Measurements from ENCODE around the gene CCL21.

Gene CCL21

DNA sequence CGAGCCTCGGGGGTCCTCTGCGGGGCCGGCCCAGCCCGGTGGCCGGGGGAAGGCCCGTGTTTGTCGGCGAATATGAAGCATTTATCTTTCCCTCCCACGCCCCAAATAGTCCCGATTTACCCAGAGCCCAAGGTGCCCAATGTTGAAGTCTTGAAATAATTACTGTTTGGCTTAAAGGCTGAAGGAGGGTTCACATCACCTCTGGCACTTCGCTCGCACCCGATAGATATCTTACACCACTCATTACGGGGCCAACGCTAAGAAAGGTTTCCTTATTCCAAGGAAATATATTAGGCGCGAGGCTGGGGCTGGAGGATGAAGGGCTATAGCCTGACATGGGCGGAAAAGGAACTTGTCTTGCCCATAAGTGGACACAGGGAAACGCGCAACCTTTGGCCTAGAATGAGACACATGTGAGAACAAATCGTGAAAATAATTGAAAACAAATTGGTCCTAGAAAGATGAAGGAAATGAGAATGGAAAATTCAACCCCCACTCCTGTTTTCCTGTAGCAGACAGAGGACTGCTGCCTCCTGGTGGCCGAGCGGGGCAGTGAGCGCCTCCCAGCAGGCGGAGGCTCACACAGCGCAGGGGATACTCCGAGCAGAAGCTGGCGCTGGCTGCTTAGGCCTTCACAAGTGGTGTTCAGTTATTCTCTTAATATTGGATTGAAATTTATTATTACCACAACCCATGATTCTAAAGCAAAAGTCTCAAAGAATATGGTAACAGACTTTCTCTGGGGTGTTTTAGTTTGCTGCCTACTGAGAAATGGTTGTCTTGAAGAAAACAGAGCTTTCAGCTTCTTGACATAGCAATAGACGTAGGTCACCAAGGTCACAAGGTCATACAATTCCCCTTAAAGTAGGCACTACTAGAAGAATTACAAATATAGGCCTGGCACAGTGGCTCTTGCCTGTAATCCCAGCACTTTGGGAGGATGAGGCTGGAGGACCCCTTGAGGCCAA, 7.9 kb downstream of the CCL21 start:
- peak; percentile 77 for DNase-seq

DNA sequence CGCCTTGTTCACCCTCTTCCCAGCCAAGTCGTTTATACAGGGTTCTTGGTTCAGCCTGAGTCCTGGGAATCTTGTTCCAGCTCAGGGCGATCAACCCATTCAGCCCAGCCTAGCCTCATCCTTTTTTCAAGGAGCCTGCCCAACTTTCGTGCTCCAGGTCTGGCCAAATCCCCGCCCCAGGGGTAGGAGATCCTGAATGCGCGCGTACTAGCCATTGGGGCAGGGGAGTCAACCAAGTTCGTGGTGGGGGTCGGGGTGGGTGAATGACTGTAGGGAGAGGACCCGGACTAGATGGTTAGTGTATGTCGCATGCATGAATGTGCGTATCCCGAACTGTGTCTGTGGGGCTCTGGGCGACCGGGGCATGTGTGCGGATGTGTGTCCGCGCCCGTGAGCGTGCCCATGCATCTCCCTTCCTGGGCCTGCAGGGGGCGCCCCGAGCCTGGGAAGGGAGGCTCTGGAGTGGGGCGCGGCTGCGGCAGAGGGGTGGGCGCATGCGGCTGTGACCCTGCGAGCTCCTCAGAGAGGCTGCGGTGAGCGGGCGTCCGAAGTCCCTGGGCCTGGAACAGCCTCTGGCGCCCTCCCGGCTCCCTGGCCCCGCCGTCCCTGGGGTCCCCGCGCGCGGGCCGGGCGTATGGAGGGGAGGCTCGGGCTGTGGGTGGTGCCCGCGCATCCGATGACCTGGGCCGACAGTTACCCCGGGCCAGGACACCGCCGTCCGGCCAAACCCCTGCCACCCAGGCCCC, 8.7 kb downstream of the CCL21 start:
- DNase-seq: peak; percentile 78

DNA sequence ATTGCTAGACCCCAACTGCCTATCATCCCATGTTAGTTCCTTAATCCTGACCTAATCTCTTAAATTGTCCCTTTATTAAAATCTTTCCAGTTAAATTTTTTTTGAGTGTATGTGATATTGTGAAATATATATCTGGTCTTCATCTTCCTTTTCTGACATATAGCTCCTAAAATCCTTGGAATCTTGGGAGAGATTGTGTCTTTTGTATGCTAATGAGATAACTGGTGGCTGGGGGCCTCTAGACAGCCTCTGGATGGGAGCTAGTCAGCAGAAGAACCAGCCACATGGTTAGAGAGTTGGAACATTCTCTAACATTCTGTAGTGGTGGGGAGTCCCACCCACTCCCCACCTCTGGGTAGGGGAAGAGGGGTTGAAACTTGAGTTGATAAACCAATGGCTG, 15.1 kb downstream of the CCL21 start:
- no peak for DNase-seq

DNA sequence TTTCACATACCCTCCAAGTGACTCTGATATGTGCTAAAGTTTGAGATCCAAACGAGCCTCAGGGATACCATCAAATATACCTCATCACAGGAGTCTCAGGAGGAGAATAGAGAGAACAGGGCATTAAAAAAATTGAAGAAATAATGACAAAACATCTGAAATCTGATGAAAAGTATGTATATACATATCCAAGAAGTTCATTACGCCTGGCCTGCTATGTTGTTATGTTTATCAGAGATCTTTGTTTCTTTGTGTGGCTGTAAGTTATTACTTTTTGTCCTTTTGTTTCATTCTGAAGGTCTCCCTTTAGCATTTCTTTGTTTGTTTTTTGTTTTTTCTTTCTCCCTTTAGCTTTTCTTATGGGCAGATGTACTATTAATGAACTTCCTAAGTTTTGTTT, 16.4 kb downstream of the CCL21 start:
- no peak for DNase-seq

DNA sequence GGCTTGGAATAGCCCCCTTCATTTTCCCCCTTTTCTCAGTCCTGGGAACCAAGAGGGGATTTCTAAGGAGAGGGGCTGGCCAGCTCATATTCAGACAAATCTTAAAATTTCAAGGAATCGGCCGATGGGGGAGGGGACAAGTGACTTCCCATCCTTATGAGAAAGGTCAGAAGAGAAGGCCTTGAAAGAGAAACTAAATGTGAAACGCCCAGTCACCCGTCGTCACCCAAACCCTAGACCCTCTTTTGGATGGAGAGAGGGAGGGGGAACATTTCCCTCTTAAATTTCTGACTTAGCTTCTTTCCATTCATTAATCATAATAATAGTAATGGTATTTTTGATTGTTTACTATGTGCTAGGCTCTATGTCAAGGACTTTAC, 18.0 kb downstream of the CCL21 start:
- no peak for DNase-seq

DNA sequence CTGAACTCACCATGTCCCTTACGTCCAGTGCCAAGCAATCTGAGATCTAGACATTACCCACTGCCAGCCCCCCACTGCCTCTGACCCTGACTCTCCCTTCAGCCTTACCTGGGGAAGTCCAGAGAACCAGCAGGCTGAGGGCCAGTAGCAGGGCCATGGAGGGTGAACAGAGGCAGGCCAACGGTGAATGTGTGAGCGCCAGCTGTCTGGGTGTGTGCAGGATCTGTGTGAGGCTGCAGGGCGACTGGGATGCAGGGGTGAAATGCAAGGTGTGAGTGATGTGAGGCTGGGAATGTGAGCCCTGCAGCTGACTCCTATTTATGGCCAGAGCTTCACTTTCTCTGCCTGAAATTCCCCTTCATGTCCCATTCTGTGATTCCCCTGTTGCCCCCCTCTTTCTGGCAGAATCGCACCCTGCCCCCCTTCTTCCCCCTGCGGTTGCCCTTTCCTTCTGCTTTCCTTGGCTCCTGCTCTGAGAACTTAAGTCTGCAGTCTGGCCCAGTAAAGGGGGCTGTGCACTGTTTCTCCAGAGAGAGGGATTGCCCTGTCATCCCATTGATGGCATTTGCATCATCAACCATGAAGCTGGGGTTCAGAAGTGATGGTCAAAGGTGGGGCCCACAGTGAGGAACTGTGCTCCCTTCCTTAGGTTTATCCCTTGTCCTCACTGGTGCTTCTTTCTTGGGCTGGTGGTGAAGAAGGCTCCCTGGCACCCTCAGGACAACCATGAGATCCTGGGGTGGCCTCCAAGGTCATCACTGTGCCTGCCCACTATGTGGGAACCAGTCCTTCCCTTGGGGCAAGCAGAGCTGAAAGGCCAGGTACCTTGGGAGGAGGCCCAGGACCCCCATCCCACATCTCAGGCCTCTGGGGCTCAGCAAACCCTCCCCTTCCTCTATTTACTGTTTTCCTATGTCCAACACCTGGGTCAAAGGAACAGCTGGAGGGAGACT, 18.7 kb downstream of the CCL21 start, which contains the start of gene CCL19:
Gene CCL19 (minus strand): TSS at position 294 of the 953 bp plus-strand sequence. CDS start 137 bp downstream, at position 157.
- DNase-seq: no peak

DNA sequence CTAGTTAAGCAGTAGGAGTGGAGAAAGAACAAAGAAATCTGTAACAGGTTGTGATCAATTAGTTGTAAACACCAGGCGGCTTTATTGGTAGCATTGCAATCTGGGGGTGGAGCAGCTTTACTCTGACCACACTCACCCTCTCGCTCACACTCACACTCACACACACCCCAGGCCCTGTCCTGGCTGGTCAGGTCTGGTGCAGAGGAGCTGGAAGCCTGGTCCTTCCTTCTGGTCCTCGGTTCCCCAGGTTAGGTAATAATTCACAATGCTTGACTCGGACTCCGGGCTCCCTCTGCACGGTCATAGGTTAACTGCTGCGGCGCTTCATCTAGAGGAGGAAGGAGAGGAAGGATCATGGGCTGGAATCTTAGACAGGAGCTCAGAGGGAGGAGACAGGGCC, 20.4 kb downstream of the CCL21 start:
- no peak for DNase-seq

DNA sequence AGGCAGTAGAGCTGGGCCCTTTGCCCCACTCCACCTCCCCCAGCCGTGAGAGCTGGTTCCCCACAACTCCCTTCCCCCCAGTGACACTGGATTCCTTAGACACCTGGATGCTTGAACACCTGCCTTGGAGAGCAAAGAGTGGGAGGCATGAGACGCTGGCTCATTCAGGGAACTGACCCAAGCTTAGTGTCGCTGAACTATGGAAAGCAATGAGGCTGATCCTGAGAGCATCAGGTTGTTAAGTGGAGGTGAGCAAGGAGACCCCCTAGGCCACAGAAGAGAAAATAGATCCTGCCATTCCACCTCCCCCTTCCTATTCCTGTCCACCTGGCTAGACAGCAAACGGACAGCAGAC, 20.8 kb downstream of the CCL21 start:
- DNase-seq: no peak

DNA sequence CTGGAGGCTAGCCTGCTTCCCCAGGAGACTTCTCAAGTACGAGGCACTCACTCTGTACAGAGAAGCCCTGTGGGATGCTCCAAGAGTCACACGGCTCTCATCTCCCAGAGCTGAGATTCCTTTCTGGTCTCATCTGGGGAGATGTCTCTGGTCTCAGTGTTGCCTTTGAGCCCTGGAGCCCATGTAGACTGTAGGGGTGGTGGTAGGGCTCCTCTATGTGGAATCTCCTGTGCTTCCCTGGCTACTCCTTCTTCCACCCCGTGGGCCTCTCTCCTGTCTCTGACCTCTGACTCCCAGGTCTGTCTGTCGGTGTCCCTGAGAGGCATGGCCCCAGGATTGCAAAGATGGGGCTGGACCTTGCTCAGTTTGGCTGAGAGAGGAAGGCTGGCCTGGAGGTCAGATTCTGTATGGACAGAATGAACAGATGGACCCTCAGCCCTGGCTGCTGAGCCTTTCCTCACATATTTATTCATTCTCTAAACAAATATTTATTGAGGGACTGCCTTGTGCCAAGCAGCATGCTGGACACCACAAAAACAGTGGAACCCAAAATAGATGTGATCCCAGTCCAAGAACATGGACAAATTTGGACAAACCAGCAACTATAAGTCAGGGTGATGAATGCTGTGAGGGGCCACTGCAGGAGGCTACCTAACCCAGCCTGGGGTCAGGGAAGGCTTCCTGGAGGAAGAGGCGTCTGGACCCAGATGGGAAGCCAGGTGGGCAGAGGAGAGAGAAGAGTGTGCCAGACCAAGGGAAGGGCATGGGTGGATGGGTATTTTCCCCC, 21.4 kb downstream of the CCL21 start:
- no peak for DNase-seq

DNA sequence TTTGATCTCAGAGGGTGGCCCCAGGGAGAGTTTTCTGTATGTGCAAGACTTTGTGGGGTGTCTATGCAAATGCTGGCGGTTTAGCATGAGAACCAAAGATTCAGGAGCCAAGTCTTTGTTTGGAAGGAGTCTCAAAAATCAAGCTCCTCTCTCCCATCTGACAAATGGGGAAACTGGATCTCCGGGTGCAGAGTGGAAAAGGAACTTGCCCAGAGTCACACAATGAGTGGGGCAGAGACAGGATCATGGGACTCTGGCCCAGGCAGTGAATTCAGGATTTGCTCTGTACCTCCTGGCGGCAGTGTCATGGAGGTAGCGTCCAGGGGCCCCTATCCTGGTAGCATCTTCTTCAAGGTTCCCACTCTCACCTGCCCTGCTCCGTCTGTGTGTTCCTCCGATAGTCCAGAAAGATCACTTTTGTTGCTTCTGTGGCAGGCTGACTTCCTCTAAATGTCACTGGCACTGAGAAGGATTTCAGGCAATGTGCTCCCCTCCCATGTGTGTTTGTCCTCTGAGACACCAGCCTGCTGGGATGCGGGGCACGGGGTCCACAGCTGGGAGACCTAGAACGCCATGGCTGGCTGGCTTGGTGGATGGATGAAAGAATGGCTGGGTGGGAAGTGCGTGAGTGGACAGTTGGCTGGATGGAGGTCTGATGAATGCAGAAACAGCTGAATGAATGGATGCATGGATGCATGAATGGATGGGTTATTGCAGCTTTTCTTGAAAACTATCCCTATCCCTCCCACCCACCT, 22.5 kb downstream of the CCL21 start:
- no peak for DNase-seq

DNA sequence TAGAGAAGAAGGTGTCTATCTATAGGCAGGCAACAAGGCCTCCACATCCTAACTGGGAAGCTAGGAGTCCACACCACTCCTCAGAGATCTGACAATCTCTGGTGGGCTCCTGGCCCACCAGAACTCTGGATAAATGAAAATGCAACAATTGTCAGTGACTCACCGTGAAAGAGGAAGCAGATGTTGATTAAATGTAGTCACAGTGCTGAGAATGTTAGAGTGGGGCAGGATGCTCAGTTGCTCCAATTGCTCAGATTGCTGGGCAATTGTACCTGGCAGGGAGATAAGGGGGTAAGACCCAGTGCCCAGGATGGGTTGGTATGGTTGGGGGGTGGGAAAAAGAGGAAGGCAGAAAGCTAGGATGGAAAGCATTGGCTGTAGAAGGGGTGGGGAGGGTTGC, 23.2 kb downstream of the CCL21 start:
- DNase-seq: no peak

DNA sequence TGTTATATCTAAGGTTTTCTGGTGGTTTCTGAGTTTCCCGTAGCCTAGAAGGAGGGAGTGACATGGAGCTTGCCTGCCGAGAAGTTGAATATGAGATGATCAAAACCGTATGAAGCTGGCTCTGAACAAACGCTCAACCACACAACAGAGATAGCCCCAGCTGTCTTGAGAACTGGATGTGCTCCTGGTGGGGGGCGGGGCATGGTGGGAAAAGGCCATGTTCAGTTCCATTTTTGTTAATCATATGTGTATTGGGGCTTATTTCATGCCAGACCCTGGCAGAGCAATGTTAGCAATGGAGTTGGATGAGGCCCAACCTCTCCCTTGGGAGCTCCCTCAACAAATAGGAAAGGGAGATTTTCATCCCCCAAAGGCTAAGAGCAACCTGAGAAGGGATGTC, 23.7 kb downstream of the CCL21 start:
- DNase-seq: no peak

DNA sequence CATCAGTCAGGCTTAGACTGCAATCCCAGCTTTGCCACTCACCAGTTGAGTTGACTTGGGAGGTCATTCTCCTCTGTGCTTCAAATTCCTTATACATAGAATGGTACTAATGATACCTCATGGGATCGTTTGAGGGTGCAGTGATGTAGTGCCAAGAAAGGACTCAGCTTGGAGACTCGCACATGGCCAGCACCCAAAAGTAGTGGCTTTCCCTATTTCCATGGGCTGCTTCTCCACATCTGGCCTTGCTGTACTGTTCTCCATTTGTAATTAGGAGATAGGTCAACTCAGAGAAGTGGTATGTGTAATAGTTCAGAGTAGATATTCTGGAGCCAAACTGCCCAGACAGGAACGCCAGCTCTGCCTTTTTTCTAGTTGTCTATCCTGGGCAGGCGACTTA, 24.3 kb downstream of the CCL21 start:
- DNase-seq: no peak

DNA sequence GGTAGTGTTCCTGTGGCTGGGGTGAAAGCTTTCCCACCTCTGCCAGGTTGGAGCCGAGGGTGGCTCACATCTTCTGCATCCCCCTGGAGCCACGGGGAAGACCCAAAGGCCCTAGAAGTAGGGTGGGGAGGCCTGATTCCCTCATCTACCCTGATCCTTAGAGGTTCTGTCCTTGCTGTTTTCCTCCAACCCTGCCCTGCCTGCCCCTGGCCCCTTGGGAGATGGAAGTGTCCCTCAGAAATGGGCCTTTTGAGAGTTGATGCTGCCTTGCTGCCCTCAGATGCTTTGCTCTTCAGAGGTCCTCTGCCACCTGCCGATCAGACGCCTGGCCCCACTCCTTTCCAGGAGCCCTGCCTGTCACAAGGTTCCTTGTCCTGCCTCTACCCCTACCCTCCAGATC, 25.1 kb downstream of the CCL21 start:
- DNase-seq: no peak

DNA sequence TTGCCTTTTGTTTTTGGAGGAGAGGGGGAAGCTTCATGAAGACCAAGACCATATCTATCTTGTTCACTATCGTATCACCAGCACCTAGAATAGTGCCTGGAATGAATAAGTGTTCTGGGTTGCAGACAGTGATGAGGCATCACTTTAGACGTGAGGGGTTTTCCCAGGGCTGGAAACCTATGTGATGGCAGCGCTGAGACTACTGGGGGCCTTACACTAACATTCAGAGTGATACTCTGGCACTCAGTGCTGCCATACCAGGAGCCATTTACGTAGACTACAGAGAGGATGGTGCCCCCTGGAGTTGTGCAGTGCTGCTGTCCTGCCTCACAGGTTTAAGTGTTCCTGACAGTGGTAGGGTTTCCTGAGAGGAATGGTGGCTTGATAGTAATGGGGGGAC, 25.8 kb downstream of the CCL21 start:
- peak; percentile 39 for DNase-seq

DNA sequence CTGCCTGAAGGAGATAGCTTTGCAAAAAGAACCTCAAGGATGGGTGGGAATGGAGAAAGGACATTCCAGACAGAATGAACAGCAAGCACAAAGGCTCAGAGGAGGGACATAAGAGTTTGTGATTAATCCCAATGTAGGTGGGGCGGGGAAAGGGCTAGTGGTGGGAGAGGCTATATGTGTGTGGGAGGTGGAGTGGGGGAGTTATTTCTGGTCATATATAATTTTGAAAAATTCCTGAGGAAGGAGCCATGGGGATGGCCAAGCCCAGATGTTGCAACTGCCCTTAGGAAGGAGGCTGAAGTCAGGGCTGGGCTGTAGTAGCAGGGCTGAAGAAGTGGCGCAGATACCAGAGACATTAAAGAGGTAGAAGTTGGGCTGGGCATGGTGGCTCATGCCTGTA, 34.1 kb downstream of the CCL21 start:
- DNase-seq: no peak

DNA sequence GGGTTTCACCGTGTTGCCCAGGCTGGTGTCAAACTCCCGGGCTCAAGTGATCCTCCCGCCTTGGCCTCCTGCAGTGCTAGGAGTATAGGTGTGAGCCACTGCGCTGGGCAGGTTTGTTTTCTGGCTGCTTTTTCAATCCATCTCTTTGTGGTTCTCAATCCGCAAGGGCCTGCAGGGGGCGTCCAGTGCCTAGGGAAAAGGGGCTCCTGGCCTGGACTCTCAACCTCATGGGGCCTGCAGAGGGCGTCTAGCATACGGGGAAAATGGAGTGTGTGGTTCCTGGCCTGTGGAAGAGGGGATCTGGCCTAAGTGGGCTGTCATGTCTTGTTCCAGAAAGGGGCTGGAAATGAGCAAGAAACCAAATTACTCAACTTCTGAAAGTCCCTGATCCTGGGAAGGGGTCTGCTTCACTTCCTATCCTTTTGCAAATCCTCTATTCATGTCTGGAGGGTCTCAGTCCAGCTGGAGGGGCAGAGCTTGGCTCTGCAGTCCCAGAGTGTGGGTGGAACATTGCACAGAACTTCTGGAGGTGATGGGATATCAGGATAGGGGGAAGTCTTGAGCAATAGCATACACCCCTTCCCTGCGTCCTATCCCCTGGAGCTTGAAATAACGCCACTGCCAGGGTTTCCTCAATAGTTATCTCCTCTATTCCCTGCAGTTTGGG, 34.8 kb downstream of the CCL21 start:
- peak; percentile 55 for DNase-seq

DNA sequence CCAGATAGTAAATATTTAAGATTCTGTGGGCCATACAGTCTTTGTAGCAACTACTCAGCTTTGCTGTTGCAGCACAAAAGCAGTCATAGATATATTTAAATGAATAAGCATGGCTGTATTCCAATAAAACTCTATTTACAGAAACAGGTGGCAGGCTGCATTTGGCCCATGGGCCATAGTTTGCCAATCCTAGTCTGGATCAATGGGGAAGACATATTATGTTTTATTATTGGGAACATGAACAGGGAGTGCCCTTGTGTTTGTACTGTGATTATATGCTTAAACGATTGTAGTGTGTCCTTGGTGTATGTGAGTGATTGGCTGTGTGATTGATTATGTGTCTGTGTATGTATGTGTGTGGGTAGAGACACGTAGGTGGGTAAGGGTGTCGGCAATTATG, 35.5 kb downstream of the CCL21 start:
- no peak for DNase-seq

DNA sequence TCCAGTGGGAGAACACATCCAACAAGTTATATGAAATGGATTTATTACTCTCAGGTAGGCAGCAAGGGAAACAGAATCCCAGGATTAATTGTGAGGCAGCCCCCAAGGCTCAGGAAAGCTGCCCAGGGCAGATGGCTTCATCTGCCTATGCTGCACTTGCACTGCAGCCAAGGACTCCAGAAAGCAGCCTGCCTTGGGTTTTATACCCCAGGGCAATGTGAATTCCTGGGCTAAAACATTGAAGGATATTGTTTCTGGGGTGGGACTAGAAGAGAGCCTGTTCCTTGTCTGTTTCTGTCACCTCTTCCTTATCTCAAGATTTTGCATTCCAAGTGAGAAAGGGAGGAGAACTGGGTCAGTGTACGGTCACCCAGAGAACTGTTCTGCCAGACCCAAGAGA, 38.6 kb downstream of the CCL21 start:
- DNase-seq: no peak

DNA sequence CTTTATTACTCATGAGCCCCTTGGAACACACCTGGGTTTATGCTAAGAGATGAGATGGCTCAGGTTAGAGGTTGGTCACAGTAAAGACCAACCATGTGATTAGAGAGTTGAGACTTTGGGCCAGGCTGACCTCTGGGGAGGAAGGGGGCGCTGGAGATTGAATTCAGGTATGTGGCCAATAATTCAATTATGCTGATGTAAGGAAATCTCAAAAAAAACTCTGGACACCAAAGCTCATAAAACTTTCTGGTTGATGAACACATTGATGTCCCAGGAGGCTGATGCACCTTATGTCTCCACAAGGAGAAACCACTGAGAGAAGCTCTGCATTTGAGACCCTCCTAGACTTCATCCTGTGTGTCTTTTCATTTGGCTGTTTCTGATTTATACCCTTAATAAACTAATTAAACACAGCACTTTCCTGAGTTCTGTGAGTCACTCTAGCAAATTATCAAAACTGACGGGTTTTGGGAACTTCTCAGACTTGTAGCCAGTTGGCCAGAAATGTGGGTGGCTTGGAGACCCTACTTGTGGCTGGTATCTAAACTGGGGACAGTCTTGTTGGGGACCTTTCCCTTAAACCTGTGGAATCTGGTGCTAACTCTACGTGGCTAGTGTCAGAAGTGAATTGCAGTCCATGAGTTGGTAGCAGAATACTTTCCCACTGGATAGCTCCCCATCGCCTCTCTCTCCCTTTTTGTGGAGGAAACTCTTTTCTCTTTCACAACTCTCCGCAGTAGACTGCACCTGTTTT, 40.0 kb downstream of the CCL21 start:
- DNase-seq: no peak
